ENCODE measurements around the gene TAC4. TPM values are rescaled to one million over a fixed set of nuclear protein-coding genes. Genes with fewer than 3 reads are reported as not detected.

TAC4 gene
- total and polyA plus RNA-seq, 2 donors (not counting 3 experiments of a cell fraction or from before 2014, with no cell fraction given) = 0.19 TPM; not detected in 1

DNA sequence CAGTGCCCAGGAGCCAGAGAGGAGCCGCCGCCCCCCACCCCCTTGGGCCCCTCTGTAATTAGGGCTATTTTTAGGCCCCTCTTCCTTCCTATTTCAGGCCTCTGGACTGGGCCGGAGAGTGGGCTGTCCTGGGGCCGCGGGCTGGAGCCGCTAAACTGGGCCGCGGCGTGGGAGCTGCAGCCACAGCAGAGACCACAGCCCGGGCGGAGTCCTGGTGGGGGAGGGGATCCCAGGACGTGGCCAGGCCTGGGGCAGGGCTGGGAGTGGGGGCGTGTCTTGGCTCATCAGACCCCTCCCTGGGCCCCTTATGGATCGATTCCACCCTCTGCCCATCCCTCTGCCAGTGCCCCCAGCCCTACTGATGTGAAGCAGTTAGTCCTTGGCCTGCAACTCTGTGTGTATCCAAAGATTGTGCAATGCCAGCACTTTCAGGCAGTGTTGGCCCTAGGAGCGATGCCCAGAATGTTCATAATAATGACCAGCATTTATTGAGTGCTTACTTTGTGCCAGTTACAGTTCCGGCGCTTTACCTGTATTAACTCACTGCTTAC, 15.0 kb upstream of the TAC4 start:
- DNase-seq (ENCODE audit: low read depth, low spot score) (no peak), FAIRE-seq (no peak)
- no peaks in the 10 kb centered on the region for H3K9me1 ChIP-seq (replicated peaks; ENCODE audit: control insufficient read depth, extremely low read depth, insufficient read depth, low read length)
- no TSS peak for BruUV-seq (replicated peaks)
- no peak overlapping the region for H2AFZ ChIP-seq (ENCODE audit: low read depth, low read length)
- CTCF ChIA-PET = interaction anchor here (1.1 to 26.9 kb wide), 4 partner anchors 11 to 135 kb away, joined by 3 to 590 read pairs (median 12); partner anchors contain the start of gene DLX3
- intact Hi-C loops (cut with micrococcal nuclease) = loop anchor here (5.0 kb wide), 1 partner anchor 89 kb away; no protein-coding TSS in a partner anchor
- no peaks in the 10 kb centered on the region for H3K4me1 ChIP-seq (ENCODE audit: control insufficient read depth, extremely low read depth, insufficient read depth, low read length)
- no peak overlapping the region for H3K9ac ChIP-seq (replicated peaks; ENCODE audit: extremely low read depth, insufficient read depth, low read length)
- H3K27me3 ChIP-seq (ENCODE audit: control insufficient read depth in 2 of 2, insufficient read depth in 2 of 2, low read length in 2 of 2) = peaks cover 3 to 4% of the 10 kb centered on the region in 2 experiments
- no peak overlapping the region for H3K4me3 ChIP-seq (replicated peaks in 1 of 3; ENCODE audit: insufficient read depth in 1 of 3, low read depth in 1 of 3, low read length in 3 of 3)
- H3K36me3 ChIP-seq (ENCODE audit: control insufficient read depth in 2 of 2, extremely low read depth in 1 of 2, insufficient read depth in 2 of 2, low read length in 2 of 2) = no peaks in the 10 kb centered on the region
- TF ChIP-seq MYC (IDR thresholded peaks at IDR 0.05; ENCODE audit: low read depth, low read length) (no peak), FOS (IDR thresholded peaks at IDR 0.05; ENCODE audit: borderline replicate concordance, insufficient read depth, low read length) (no peak), EZH2 (IDR thresholded peaks at IDR 0.05; ENCODE audit: borderline replicate concordance, low read depth, low read length, severe bottlenecking) (no peak)
- no peaks in the 10 kb centered on the region for H3K79me2 ChIP-seq (ENCODE audit: control insufficient read depth, insufficient read depth, low read length)
- no peaks in the 10 kb centered on the region for H3K9me3 ChIP-seq (replicated peaks; ENCODE audit: control insufficient read depth, insufficient read depth, low read length)
- dilution Hi-C loops (cut with MboI; ENCODE audit: extremely low pct_ligation_motif_present, low sequenced_read_pairs) = no loop called here
- no peaks in the 10 kb centered on the region for H4K20me1 ChIP-seq (replicated peaks; ENCODE audit: control insufficient read depth, extremely low read depth, insufficient read depth, low read length)
- no peak overlapping the region for H3K4me2 ChIP-seq (ENCODE audit: insufficient read depth, low read length)
- POLR2A ChIA-PET = no interaction called here
- H3K27ac ChIP-seq (ENCODE audit: insufficient read depth, low read depth, low read length) = no peak overlapping the region

GRCh38 chr17:49861150-49861884, 13.4 kb upstream of the TAC4 start:
- Histone ChIP-seq H3K9me1 (replicated peaks; ENCODE audit: control insufficient read depth, extremely low read depth, insufficient read depth, low read length) (no peaks in the 10 kb centered on the region), H3K4me3 (replicated peaks in 1 of 3; ENCODE audit: insufficient read depth in 1 of 3, low read depth in 1 of 3, low read length in 3 of 3) (no peak overlapping the region), H3K4me2 (ENCODE audit: insufficient read depth, low read length) (no peak overlapping the region), H3K27ac (ENCODE audit: insufficient read depth, low read depth, low read length) (no peak overlapping the region), H3K79me2 (ENCODE audit: control insufficient read depth, insufficient read depth, low read length) (no peaks in the 10 kb centered on the region), H3K27me3 (ENCODE audit: control insufficient read depth in 2 of 2, insufficient read depth in 2 of 2, low read length in 2 of 2) (peaks cover 3% of the 10 kb centered on the region in 2 experiments), H3K9me3 (replicated peaks; ENCODE audit: control insufficient read depth, insufficient read depth, low read length) (no peaks in the 10 kb centered on the region), H3K4me1 (ENCODE audit: control insufficient read depth, extremely low read depth, insufficient read depth, low read length) (no peaks in the 10 kb centered on the region), H3K9ac (replicated peaks; ENCODE audit: extremely low read depth, insufficient read depth, low read length) (no peak overlapping the region), H2AFZ (ENCODE audit: low read depth, low read length) (no peak overlapping the region), H4K20me1 (replicated peaks; ENCODE audit: control insufficient read depth, extremely low read depth, insufficient read depth, low read length) (no peaks in the 10 kb centered on the region), H3K36me3 (ENCODE audit: control insufficient read depth in 2 of 2, extremely low read depth in 1 of 2, insufficient read depth in 2 of 2, low read length in 2 of 2) (no peaks in the 10 kb centered on the region)
- ChIA-PET CTCF (interaction anchor here (0.6 to 26.9 kb wide), 16 partner anchors 10 to 304 kb away, joined by 3 to 590 read pairs (median 3); partner anchors contain the start of gene DLX3), POLR2A (interaction anchor here (0.9 kb wide), 1 partner anchor 135 kb away, joined by 6 read pairs; no protein-coding TSS in a partner anchor)
- peak; percentile 30 for DNase-seq (ENCODE audit: low read depth, low spot score)
- intact Hi-C loops (cut with micrococcal nuclease) (loop anchor here (1.0 to 5.0 kb wide), 3 partner anchors 91 to 225 kb away; no protein-coding TSS in a partner anchor), dilution Hi-C loops (cut with MboI; ENCODE audit: extremely low pct_ligation_motif_present, low sequenced_read_pairs) (no loop called here)
- no peak for FAIRE-seq
- no peak for TF ChIP-seq EZH2 (IDR thresholded peaks at IDR 0.05; ENCODE audit: borderline replicate concordance, low read depth, low read length, severe bottlenecking)
- TF ChIP-seq, protein P1, sequence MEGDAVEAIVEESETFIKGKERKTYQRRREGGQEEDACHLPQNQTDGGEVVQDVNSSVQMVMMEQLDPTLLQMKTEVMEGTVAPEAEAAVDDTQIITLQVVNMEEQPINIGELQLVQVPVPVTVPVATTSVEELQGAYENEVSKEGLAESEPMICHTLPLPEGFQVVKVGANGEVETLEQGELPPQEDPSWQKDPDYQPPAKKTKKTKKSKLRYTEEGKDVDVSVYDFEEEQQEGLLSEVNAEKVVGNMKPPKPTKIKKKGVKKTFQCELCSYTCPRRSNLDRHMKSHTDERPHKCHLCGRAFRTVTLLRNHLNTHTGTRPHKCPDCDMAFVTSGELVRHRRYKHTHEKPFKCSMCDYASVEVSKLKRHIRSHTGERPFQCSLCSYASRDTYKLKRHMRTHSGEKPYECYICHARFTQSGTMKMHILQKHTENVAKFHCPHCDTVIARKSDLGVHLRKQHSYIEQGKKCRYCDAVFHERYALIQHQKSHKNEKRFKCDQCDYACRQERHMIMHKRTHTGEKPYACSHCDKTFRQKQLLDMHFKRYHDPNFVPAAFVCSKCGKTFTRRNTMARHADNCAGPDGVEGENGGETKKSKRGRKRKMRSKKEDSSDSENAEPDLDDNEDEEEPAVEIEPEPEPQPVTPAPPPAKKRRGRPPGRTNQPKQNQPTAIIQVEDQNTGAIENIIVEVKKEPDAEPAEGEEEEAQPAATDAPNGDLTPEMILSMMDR (IDR thresholded peaks at IDR 0.05; ENCODE audit: extremely low read depth in 1 of 2, insufficient read depth in 1 of 2, low read depth in 1 of 2, low read length in 2 of 2) = peak; percentile 57 to 78
- BruUV-seq (replicated peaks) = no TSS peak
